Glutamatergic neuron (in vitro differentiated cells): Measurements from ENCODE around the gene SLC25A51. TPM values are rescaled to one million over a fixed set of nuclear protein-coding genes. Genes with fewer than 3 reads are reported as not detected.

Experiments used
- DNase-seq: peaks from one replicate; pipeline ENCODE4 v3.0.0; 2022
- H3K27ac Mint-ChIP-seq: one replicate; pipeline ENCODE4 v1.8.0; 2020; ENCODE audit warnings: mild to moderate bottlenecking, mixed read lengths, inconsistent platforms; ENCODE audit not compliant: unreplicated experiment
- H3K27me3 Mint-ChIP-seq: one replicate; pipeline ENCODE4 v1.8.0; 2020; ENCODE audit warnings: mild to moderate bottlenecking, moderate library complexity, mixed read lengths, inconsistent platforms; ENCODE audit not compliant: unreplicated experiment
- H3K36me3 Mint-ChIP-seq: one replicate; pipeline ENCODE4 v1.8.0; 2020; ENCODE audit warnings: mild to moderate bottlenecking, mixed read lengths, inconsistent platforms; ENCODE audit not compliant: unreplicated experiment
- H3K4me1 Mint-ChIP-seq: one replicate; pipeline ENCODE4 v1.8.0; 2020; ENCODE audit warnings: mild to moderate bottlenecking, low read depth, mixed read lengths, inconsistent platforms; ENCODE audit not compliant: unreplicated experiment
- H3K4me3 Mint-ChIP-seq: one replicate; pipeline ENCODE4 v1.8.0; 2020; ENCODE audit warnings: mild to moderate bottlenecking, mixed read lengths, inconsistent platforms; ENCODE audit not compliant: unreplicated experiment
- H3K9me3 Mint-ChIP-seq: one replicate; pipeline ENCODE4 v1.8.0; 2020; ENCODE audit warnings: mild to moderate bottlenecking, moderate library complexity, mixed read lengths, inconsistent platforms; ENCODE audit not compliant: unreplicated experiment
- CTCF ChIP-seq: fragments of 200-600 bp; sonication (generic); IDR thresholded peaks from one replicate; pipeline ENCODE4 v1.5.0; 2021; ENCODE audit not compliant: partially characterized antibody, unreplicated experiment
- total RNA-seq: library from RNA; stranded (reverse); fragmentation: NEBNext Ultra II Directional; extraction: Animal tissue kit (Norgen Biotek cat#: 25700); gene quantifications from one replicate; pipeline ENCODE4 v1.2.1, GENCODE V29; 2021; ENCODE audit not compliant: unreplicated experiment

SLC25A51 gene
- total RNA-seq, 1 donor from 2014 or later: 48.6 TPM

- no peaks in the 10 kb centered on the region for H3K36me3 Mint-ChIP-seq
- no peak overlapping the region for H3K4me3 Mint-ChIP-seq
- peaks cover 20% of the 10 kb centered on the region for H3K4me1 Mint-ChIP-seq
- H3K27ac Mint-ChIP-seq: peak overlapping the region; percentile 66
- DNase-seq: no peak
- peaks cover 6% of the 10 kb centered on the region for H3K9me3 Mint-ChIP-seq
- no peak for TF ChIP-seq CTCF
- peaks cover 12% of the 10 kb centered on the region for H3K27me3 Mint-ChIP-seq
Observed at GRCh38 chr9:37943345-37944265, 39.7 kb upstream of the SLC25A51 start.

- no peaks in the 10 kb centered on the region for H3K36me3 Mint-ChIP-seq
- H3K9me3 Mint-ChIP-seq: peaks cover 12% of the 10 kb centered on the region
- no peak for DNase-seq
- peaks cover 12% of the 10 kb centered on the region for H3K27me3 Mint-ChIP-seq
- no peak overlapping the region for H3K27ac Mint-ChIP-seq
- peaks cover 23% of the 10 kb centered on the region for H3K4me1 Mint-ChIP-seq
- H3K4me3 Mint-ChIP-seq: no peak overlapping the region
- TF ChIP-seq CTCF: no peak
Observed at GRCh38 chr9:37942621-37943344, 38.9 kb upstream of the SLC25A51 start.

- DNase-seq: no peak
- no peak for TF ChIP-seq CTCF
- Mint-ChIP-seq H3K27me3 (peaks cover 10% of the 10 kb centered on the region), H3K9me3 (peaks cover 15% of the 10 kb centered on the region), H3K36me3 (no peaks in the 10 kb centered on the region), H3K4me3 (no peak overlapping the region), H3K27ac (no peak overlapping the region), H3K4me1 (peaks cover 28% of the 10 kb centered on the region)
Observed at GRCh38 chr9:37941253-37941652, 37.3 kb upstream of the SLC25A51 start.

GRCh38 chr9:37939575-37940095 lies 35.7 kb upstream of the SLC25A51 start:
- peaks cover 30% of the 10 kb centered on the region for H3K4me1 Mint-ChIP-seq
- peaks cover 9% of the 10 kb centered on the region for H3K27me3 Mint-ChIP-seq
- no peak overlapping the region for H3K27ac Mint-ChIP-seq
- peaks cover 15% of the 10 kb centered on the region for H3K9me3 Mint-ChIP-seq
- H3K4me3 Mint-ChIP-seq: no peak overlapping the region
- H3K36me3 Mint-ChIP-seq: no peaks in the 10 kb centered on the region
- no peak for DNase-seq
- no peak for TF ChIP-seq CTCF
